ENCODE results near the gene TRPV5.

The TRPV5 gene

DNA sequence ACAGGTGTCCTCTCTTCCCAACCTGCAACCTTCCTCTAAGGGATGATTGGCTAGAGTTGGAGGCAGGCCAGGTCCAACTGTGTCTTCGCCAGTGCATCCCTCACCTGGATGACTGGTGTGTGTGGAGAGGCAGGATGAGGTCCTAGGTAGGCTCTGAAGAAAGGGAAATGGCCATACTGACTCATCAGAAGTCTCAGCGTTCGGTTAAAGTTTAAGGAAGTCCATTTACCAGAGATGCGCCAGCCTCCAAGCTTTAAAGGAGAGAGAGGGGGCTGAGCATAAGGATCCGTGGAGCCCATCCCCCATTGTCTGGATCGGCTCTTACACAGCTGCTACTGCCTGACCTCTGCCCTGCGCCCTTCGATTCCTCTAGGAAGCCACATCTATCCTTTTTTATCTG, 24.2 kb upstream of the TRPV5 start:
- TF ChIP-seq, protein P1, sequence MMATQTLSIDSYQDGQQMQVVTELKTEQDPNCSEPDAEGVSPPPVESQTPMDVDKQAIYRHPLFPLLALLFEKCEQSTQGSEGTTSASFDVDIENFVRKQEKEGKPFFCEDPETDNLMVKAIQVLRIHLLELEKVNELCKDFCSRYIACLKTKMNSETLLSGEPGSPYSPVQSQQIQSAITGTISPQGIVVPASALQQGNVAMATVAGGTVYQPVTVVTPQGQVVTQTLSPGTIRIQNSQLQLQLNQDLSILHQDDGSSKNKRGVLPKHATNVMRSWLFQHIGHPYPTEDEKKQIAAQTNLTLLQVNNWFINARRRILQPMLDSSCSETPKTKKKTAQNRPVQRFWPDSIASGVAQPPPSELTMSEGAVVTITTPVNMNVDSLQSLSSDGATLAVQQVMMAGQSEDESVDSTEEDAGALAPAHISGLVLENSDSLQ (IDR thresholded peaks at IDR 0.05), result no peak
- TF ChIP-seq BHLHE40 (IDR thresholded peaks at IDR 0.05; ENCODE audit: borderline replicate concordance), result no peak
- TF ChIP-seq FOXM1 (IDR thresholded peaks at IDR 0.05; ENCODE audit: borderline replicate concordance), result no peak
- no peak for TF ChIP-seq ZNF384 (IDR thresholded peaks at IDR 0.05)
- TF ChIP-seq ARNT (IDR thresholded peaks at IDR 0.05), result no peak
- TF ChIP-seq SP1 (IDR thresholded peaks at IDR 0.05), result no peak
- TF ChIP-seq NFRKB (IDR thresholded peaks at IDR 0.05), result no peak
- TF ChIP-seq TARDBP (IDR thresholded peaks at IDR 0.05), result no peak
- TF ChIP-seq ELF4 (IDR thresholded peaks at IDR 0.05), result no peak
- TF ChIP-seq SUZ12 (IDR thresholded peaks at IDR 0.05), result no peak
- no peak for TF ChIP-seq LEF1 (IDR thresholded peaks at IDR 0.05; ENCODE audit: borderline replicate concordance)
- no peak for TF ChIP-seq HDGF (IDR thresholded peaks at IDR 0.05; ENCODE audit: borderline replicate concordance)
- no peak for TF ChIP-seq FOXA1 (IDR thresholded peaks at IDR 0.05)
- TF ChIP-seq CTBP1 (IDR thresholded peaks at IDR 0.05; ENCODE audit: borderline replicate concordance), result no peak
- no peak for TF ChIP-seq L3MBTL2 (conservative IDR thresholded peaks at IDR 0.05)
- TF ChIP-seq FOXK2 (IDR thresholded peaks at IDR 0.05), result no peak
- POLR2A ChIA-PET, result no interaction called here
- DNase-seq (ENCODE audit: extremely low spot score), result no peak
- CTCF ChIA-PET, result no interaction called here

DNA sequence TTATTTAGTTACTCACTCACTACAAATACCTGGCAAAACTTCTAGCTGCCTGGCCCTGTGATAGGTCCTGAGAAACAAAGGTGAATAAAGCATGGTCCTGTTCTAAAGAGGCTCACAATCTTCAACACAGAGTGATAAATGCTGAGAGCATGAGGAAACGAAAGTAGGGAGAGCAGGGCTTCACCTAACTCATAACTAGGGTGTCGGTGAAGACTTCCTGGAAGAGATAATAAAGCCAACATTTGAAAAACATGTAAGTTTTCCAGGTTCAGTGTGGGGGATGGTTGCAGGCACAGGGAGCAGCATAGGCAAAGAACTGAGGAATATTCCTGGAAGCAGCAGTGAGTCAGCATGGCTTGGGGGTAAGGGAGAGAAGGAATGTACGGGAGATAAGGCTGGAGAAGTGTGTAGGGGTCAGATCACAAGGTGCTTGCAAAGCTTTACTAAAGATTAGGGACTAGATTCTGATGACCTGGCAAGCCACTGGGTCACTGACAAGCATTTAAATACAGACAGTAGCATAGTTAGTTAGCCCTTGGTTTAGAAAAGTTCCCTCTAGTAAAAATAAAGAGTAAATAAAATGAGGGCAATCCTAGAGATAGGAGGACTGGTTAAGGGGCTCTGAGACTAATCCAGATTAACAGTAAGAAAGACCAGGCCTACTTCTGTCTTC, 23.5 kb upstream of the TRPV5 start:
- ChIA-PET CTCF (no interaction called here), POLR2A (no interaction called here)
- TF ChIP-seq BHLHE40 (IDR thresholded peaks at IDR 0.05; ENCODE audit: borderline replicate concordance), result no peak
- TF ChIP-seq SUZ12 (IDR thresholded peaks at IDR 0.05), result no peak
- no peak for TF ChIP-seq LEF1 (IDR thresholded peaks at IDR 0.05; ENCODE audit: borderline replicate concordance)
- no peak for TF ChIP-seq ELF4 (IDR thresholded peaks at IDR 0.05)
- no peak for TF ChIP-seq NFRKB (IDR thresholded peaks at IDR 0.05)
- TF ChIP-seq HDGF (IDR thresholded peaks at IDR 0.05; ENCODE audit: borderline replicate concordance), result no peak
- TF ChIP-seq, protein P1 (IDR thresholded peaks at IDR 0.05), result no peak
- TF ChIP-seq TARDBP (IDR thresholded peaks at IDR 0.05), result no peak
- no peak for TF ChIP-seq FOXM1 (IDR thresholded peaks at IDR 0.05; ENCODE audit: borderline replicate concordance)
- no peak for TF ChIP-seq SP1 (IDR thresholded peaks at IDR 0.05)
- no peak for TF ChIP-seq ARNT (IDR thresholded peaks at IDR 0.05)
- DNase-seq (ENCODE audit: extremely low spot score), result no peak

DNA sequence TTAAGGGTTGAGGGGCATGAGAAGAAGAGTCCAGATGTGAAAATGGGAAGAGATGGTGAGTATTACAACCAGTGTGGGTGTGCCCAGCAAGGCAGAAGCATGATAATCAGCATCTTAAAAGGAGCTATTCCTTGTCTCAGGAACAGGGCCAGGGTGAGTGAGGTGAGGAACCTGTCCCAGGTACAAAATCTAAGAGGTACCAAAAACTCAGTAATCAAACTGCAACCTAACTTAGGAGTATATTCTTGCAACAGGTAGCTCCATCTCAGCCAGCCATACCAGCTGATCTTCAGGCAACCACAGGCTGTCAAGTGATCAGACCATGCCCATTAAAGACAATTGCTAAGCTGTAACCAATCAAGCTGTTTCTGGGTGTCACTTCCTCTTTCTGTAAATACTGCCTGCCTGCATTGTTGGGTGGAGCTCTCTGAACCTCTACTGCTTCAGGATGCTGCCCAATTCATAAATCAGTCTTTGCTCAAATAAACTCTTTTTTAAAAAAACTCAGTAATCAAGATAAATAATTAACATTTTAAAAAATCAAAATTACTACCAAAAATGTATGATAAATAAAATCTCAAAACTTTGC, 21.2 kb upstream of the TRPV5 start:
- CTCF ChIA-PET, result interaction anchor here (0.6 kb wide), 1 partner anchor 13 kb away, joined by 3 read pairs; no protein-coding TSS in a partner anchor
- DNase-seq (ENCODE audit: extremely low spot score), result no peak
- no peak for TF ChIP-seq TARDBP (IDR thresholded peaks at IDR 0.05)
- no peak for TF ChIP-seq SP1 (IDR thresholded peaks at IDR 0.05)
- TF ChIP-seq SUZ12 (IDR thresholded peaks at IDR 0.05), result no peak
- no peak for TF ChIP-seq CTBP1 (IDR thresholded peaks at IDR 0.05; ENCODE audit: borderline replicate concordance)
- no peak for TF ChIP-seq NFRKB (IDR thresholded peaks at IDR 0.05)
- TF ChIP-seq ELF4 (IDR thresholded peaks at IDR 0.05), result no peak
- no peak for TF ChIP-seq L3MBTL2 (conservative IDR thresholded peaks at IDR 0.05)
- no peak for TF ChIP-seq ARNT (IDR thresholded peaks at IDR 0.05)
- TF ChIP-seq LEF1 (IDR thresholded peaks at IDR 0.05; ENCODE audit: borderline replicate concordance), result no peak
- no peak for TF ChIP-seq FOXK2 (IDR thresholded peaks at IDR 0.05)
- TF ChIP-seq HDGF (IDR thresholded peaks at IDR 0.05; ENCODE audit: borderline replicate concordance), result no peak
- no peak for TF ChIP-seq FOXA1 (IDR thresholded peaks at IDR 0.05)
- no peak for TF ChIP-seq FOXM1 (IDR thresholded peaks at IDR 0.05; ENCODE audit: borderline replicate concordance)
- TF ChIP-seq, protein P1 (IDR thresholded peaks at IDR 0.05), result no peak
- POLR2A ChIA-PET, result no interaction called here

DNA sequence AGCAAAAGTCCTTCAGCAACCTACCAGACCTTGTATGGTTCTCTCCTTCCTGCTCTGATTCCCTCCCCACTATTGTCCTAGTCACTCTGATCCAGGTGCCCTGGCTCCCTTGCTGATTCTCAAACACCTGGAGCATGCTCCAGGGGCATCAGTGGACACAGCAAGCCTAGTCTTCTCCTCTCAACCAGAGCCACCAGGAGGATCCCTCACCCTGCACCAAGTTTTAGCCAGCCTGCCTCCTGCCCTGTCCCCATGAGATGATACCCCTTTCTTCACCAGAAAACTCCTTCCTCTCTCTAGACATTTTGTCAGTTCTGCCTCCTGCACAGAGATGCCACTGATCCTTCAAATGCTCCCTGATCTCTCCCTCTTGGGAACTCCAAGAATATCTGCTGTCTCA, 16.7 kb upstream of the TRPV5 start:
- TF ChIP-seq SUZ12 (IDR thresholded peaks at IDR 0.05) (no peak), BHLHE40 (IDR thresholded peaks at IDR 0.05; ENCODE audit: borderline replicate concordance) (no peak), FOXA1 (IDR thresholded peaks at IDR 0.05) (no peak), TARDBP (IDR thresholded peaks at IDR 0.05) (no peak), HDGF (IDR thresholded peaks at IDR 0.05; ENCODE audit: borderline replicate concordance) (no peak), ELF4 (IDR thresholded peaks at IDR 0.05) (no peak), CTBP1 (IDR thresholded peaks at IDR 0.05; ENCODE audit: borderline replicate concordance) (no peak), SP1 (IDR thresholded peaks at IDR 0.05) (no peak), L3MBTL2 (conservative IDR thresholded peaks at IDR 0.05) (no peak), ZNF384 (IDR thresholded peaks at IDR 0.05) (no peak), FOXM1 (IDR thresholded peaks at IDR 0.05; ENCODE audit: borderline replicate concordance) (no peak), ARNT (IDR thresholded peaks at IDR 0.05) (no peak), NFRKB (IDR thresholded peaks at IDR 0.05) (no peak), LEF1 (IDR thresholded peaks at IDR 0.05; ENCODE audit: borderline replicate concordance) (no peak), FOXK2 (IDR thresholded peaks at IDR 0.05) (no peak)
- TF ChIP-seq, protein P1 (IDR thresholded peaks at IDR 0.05), result no peak
- ChIA-PET CTCF (no interaction called here), POLR2A (no interaction called here)
- no peak for DNase-seq (ENCODE audit: extremely low spot score)

DNA sequence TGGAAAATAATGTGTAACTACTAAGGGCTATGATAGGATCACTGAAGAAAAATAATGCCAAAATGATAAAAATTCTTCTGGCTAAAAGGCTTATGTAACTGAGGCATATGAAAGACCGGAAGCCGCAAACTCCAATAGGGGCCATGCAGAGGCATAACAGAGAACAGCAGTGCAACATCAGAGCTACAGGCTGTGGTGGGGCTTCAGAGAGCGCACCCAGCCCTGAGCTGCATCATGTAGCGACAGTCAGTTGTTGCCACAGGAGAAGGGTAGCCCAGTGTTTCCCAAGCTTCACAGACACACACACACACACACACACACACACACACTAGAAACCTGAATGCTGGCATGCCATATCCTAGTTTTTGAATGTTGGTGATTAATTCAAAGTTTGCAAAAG, 15.1 kb upstream of the TRPV5 start:
- CTCF ChIA-PET, result no interaction called here
- no peak for DNase-seq (ENCODE audit: extremely low spot score)
- no peak for TF ChIP-seq FOXK2 (IDR thresholded peaks at IDR 0.05)
- no peak for TF ChIP-seq ZNF384 (IDR thresholded peaks at IDR 0.05)
- TF ChIP-seq, protein P1 (IDR thresholded peaks at IDR 0.05), result no peak
- no peak for TF ChIP-seq FOXM1 (IDR thresholded peaks at IDR 0.05; ENCODE audit: borderline replicate concordance)
- no peak for TF ChIP-seq CTBP1 (IDR thresholded peaks at IDR 0.05; ENCODE audit: borderline replicate concordance)
- no peak for TF ChIP-seq LEF1 (IDR thresholded peaks at IDR 0.05; ENCODE audit: borderline replicate concordance)
- TF ChIP-seq NFRKB (IDR thresholded peaks at IDR 0.05), result no peak
- TF ChIP-seq SUZ12 (IDR thresholded peaks at IDR 0.05), result no peak
- no peak for TF ChIP-seq FOXA1 (IDR thresholded peaks at IDR 0.05)
- no peak for TF ChIP-seq SP1 (IDR thresholded peaks at IDR 0.05)
- POLR2A ChIA-PET, result no interaction called here
